ENCODE results near the gene RNF208. TPM values are rescaled to one million over a fixed set of nuclear protein-coding genes. Genes with fewer than 3 reads are reported as not detected.

RNF208 gene
- total RNA-seq, 4 donors from 2014 or later = 2.3 to 4.5 (median 3.8) TPM

DNA sequence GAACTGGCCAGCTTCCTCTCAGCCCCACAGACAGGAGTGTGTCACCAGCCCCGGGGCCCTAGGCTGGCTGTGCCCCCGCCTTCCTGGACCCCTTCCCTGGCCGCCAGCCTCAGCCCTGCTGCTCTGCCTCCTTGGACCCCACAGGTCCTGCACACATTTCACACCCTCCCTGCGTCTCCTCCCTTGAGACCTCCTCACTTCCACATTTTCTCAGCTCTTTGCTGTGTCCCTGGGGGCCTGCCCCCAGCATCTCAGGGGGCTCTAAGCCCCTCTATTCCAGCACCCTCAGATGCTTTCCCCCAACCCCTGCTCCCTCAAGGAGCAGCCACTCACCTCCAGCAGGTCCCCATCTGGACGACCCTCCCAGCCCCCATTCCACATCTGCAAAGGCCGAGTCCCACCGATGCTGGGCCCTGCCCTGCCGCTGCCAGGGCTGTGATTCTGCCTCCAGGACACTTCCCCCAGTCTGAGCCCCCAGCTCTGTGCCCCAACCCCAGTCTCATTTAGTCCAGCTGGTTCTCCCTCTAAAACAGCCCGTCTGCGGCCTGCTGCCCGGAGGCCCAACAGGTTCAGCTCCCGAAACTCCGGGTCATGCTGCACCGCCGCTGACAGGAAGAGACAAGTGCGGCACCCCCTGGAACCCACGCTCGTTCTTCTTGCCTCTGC is 12.9 kb upstream of the RNF208 start:
- 86% methylated on average over 16 to 17 of the region's 18 CpGs for WGBS, 2 donors
- intact Hi-C loops (cut with DNase I) = loop anchor here (5.0 kb wide), 1 partner anchor 118 kb away; no protein-coding TSS in a partner anchor
- Histone ChIP-seq H3K4me3 (replicated peaks in 1 of 3) (no peak overlapping the region), H3K27ac (no peak overlapping the region), H3K4me1 (peaks cover 14 to 42% of the 10 kb centered on the region in 2 donors), H3K9me3 (no peaks in the 10 kb centered on the region), H3K36me3 (no peaks in the 10 kb centered on the region), H3K27me3 (no peaks in the 10 kb centered on the region)
- DNase-seq = no peak
- TF ChIP-seq, protein P1, sequence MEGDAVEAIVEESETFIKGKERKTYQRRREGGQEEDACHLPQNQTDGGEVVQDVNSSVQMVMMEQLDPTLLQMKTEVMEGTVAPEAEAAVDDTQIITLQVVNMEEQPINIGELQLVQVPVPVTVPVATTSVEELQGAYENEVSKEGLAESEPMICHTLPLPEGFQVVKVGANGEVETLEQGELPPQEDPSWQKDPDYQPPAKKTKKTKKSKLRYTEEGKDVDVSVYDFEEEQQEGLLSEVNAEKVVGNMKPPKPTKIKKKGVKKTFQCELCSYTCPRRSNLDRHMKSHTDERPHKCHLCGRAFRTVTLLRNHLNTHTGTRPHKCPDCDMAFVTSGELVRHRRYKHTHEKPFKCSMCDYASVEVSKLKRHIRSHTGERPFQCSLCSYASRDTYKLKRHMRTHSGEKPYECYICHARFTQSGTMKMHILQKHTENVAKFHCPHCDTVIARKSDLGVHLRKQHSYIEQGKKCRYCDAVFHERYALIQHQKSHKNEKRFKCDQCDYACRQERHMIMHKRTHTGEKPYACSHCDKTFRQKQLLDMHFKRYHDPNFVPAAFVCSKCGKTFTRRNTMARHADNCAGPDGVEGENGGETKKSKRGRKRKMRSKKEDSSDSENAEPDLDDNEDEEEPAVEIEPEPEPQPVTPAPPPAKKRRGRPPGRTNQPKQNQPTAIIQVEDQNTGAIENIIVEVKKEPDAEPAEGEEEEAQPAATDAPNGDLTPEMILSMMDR (IDR thresholded peaks at IDR 0.05) = no peak
- no peak for TF ChIP-seq POLR2A (IDR thresholded peaks at IDR 0.05)

DNA sequence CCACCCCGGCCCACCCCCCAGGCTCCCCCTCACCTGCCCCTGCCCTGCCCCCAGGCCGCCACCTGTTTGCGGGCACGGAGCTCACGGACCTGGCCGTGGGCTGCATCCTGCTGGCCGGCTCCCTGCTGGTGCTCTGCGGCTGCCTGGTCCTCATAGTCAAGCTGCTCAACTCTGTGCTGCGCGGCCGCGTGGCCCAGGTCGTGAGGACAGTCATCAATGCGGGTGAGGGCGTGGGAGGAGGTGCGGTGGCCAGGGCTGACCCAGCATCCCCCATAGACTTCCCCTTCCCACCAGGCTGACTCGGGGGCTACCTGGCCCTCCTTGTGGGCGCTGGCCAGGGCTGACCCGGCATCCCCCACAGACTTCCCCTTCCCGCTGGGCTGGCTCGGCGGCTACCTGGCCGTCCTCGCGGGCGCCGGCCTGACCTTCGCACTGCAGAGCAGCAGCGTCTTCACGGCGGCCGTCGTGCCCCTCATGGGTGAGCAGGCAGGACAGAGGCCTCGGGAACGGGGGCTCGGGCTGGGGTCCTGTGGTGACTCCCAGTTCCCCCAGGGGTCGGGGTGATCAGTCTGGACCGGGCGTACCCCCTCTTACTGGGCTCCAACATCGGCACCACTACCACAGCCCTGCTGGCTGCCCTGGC is 12.1 kb upstream of the RNF208 start:
- Histone ChIP-seq H3K27ac (no peak overlapping the region), H3K36me3 (no peaks in the 10 kb centered on the region), H3K27me3 (no peaks in the 10 kb centered on the region), H3K9me3 (no peaks in the 10 kb centered on the region), H3K4me1 (peaks cover 14 to 35% of the 10 kb centered on the region in 2 donors), H3K4me3 (replicated peaks in 1 of 3) (no peak overlapping the region)
- intact Hi-C loops (cut with DNase I) = loop anchor here (5.0 kb wide), 1 partner anchor 117 kb away; no protein-coding TSS in a partner anchor
- TF ChIP-seq, protein P1 (IDR thresholded peaks at IDR 0.05) = no peak
- no peak for TF ChIP-seq POLR2A (IDR thresholded peaks at IDR 0.05)
- no peak for DNase-seq
- 50 to 76% methylated on average over 2 of the region's 40 CpGs for whole genome bisulfite sequencing, 2 donors

DNA sequence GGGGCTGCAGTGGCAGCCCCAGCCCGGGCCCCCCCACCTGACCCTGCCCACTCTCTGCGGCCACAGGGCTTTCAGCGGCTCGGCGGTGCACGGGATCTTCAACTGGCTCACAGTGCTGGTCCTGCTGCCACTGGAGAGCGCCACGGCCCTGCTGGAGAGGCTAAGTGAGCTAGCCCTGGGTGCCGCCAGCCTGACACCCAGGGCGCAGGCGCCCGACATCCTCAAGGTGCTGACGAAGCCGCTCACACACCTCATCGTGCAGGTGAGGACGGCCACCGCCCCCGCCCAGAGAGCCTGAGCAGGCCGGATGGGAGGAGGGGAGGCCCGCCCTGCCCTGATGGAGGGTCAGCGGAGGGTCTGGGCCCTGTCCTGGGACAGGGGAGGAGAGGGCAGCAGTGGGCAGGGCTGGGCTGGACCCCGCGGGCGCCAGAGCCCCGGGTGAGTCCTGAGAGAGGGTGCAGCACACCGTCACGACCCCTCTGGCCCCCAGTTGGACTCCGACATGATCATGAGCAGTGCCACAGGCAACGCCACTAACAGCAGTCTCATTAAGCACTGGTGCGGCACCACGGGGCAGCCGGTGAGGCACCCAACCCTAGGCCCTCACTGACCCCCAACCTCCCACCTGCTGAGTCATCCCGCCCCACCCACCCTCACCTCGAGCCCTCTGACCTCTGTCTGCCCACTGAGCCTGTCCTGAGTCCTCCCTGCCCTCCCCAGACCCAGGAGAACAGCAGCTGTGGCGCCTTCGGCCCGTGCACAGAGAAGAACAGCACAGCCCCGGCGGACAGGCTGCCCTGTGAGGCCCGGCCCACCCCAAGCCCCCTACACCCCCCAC is 11.3 kb upstream of the RNF208 start:
- Histone ChIP-seq H3K9me3 (no peaks in the 10 kb centered on the region), H3K4me3 (replicated peaks in 1 of 3) (no peak overlapping the region), H3K27me3 (no peaks in the 10 kb centered on the region), H3K27ac (no peak overlapping the region), H3K36me3 (no peaks in the 10 kb centered on the region), H3K4me1 (peaks cover 14 to 27% of the 10 kb centered on the region in 2 donors)
- TF ChIP-seq POLR2A (IDR thresholded peaks at IDR 0.05) = no peak
- 66 to 77% methylated on average over 12 to 25 of the region's 40 CpGs for WGBS, 2 donors
- intact Hi-C loops (cut with DNase I) = loop anchor here (5.0 kb wide), 1 partner anchor 116 kb away; no protein-coding TSS in a partner anchor
- no peak for DNase-seq

DNA sequence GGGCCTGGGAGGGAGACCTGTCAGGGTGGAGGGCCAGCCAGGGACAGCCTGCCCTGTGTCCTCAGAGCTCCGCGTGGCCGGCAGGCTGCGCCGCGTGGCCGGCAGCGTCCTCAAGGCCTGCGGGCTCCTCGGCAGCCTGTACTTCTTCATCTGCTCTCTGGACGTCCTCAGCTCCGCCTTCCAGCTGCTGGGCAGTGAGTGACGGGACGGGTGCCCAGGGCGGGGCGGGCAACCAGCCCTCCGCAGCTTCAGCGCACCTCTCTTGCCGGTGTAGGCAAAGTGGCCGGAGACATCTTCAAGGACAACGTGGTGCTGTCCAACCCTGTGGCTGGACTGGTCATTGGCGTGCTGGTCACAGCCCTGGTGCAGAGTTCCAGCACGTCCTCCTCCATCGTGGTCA is 10.5 kb upstream of the RNF208 start:
- no peak overlapping the region for H3K27ac ChIP-seq
- H3K36me3 ChIP-seq = no peaks in the 10 kb centered on the region
- WGBS, 2 donors = 70 to 76% methylated on average over 9 to 24 of the region's 24 CpGs
- intact Hi-C loops (cut with DNase I) = loop anchor here (5.0 kb wide), 1 partner anchor 115 kb away; no protein-coding TSS in a partner anchor
- H3K9me3 ChIP-seq = no peaks in the 10 kb centered on the region
- TF ChIP-seq POLR2A (IDR thresholded peaks at IDR 0.05) = no peak
- TF ChIP-seq, protein P1 (IDR thresholded peaks at IDR 0.05) = no peak
- DNase-seq = no peak
- H3K4me1 ChIP-seq = peaks cover 20 to 26% of the 10 kb centered on the region in 2 donors
- no peaks in the 10 kb centered on the region for H3K27me3 ChIP-seq
- no peak overlapping the region for H3K4me3 ChIP-seq (replicated peaks in 1 of 3)

DNA sequence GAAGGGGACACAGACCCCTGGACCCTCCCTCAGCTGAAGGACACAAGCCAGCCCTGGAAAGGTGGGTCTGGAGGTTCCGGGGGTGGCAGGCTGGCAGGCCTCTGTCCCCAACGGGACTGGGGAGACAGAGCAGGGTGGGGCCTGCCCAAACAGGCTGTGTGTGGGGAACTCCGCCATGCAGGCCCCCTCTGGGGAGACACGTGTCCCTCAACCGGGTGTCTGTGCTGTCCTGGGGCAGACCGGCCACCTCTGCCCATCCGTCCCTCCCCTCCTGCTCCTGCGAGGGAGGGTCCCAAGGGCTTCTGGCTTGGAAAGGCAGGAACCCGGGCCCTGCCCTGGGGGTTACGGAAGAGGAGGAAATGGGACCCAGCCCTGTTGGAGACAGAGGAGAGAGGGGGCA is 10.1 kb upstream of the RNF208 start:
- H3K27me3 ChIP-seq = no peaks in the 10 kb centered on the region
- no peak for DNase-seq
- H3K36me3 ChIP-seq = no peaks in the 10 kb centered on the region
- no peak overlapping the region for H3K4me3 ChIP-seq (replicated peaks in 1 of 3)
- no peak overlapping the region for H3K27ac ChIP-seq
- intact Hi-C loops (cut with DNase I) = loop anchor here (5.0 kb wide), 1 partner anchor 115 kb away; no protein-coding TSS in a partner anchor
- H3K9me3 ChIP-seq = no peaks in the 10 kb centered on the region
- WGBS, 2 donors = 64 to 81% methylated on average over 4 to 9 of the region's 10 CpGs
- peaks cover 21 to 26% of the 10 kb centered on the region in 2 donors for H3K4me1 ChIP-seq
- TF ChIP-seq, protein P1 (IDR thresholded peaks at IDR 0.05) = no peak
- no peak for TF ChIP-seq POLR2A (IDR thresholded peaks at IDR 0.05)
